ENCODE results near the gene NEK9. TPM values are rescaled to one million over a fixed set of nuclear protein-coding genes. Genes with fewer than 3 reads are reported as not detected.
"Not testable (repeated sequence)": the region's sequence is repeated elsewhere in the genome, so short reads cannot be mapped to it uniquely, and the experiment has no call there.

The NEK9 gene
- total RNA-seq, 2 donors from 2014 or later, result 61.7 to 63.6 TPM

- H3K4me3 Mint-ChIP-seq, result no peak overlapping the region
- no peaks in the 10 kb centered on the region for H3K9me3 ChIP-seq (ENCODE audit: control insufficient read depth, low read length, poor library complexity, severe bottlenecking)
- no peaks in the 10 kb centered on the region for H3K27me3 Mint-ChIP-seq
- DNase-seq (no peak), ATAC-seq (no peak)
- H3K36me3 Mint-ChIP-seq (ENCODE audit: low read depth), result peaks cover 7% of the 10 kb centered on the region
- peaks cover 39% of the 10 kb centered on the region for H3K4me1 Mint-ChIP-seq
- peak overlapping the region; percentile 86 for H3K27ac Mint-ChIP-seq
These were observed 12.3 kb upstream of the NEK9 start for GRCh38 chr14:75139185-75139584.

GRCh38 chr14:75138492-75138891, 11.6 kb upstream of the NEK9 start:
- Mint-ChIP-seq H3K4me3 (no peak overlapping the region), H3K4me1 (peaks cover 35% of the 10 kb centered on the region), H3K27me3 (no peaks in the 10 kb centered on the region), H3K36me3 (ENCODE audit: low read depth) (peaks cover 10% of the 10 kb centered on the region), H3K27ac (peak overlapping the region; percentile 86)
- DNase-seq, result no peak
- peak; percentile 26 for ATAC-seq
- H3K9me3 ChIP-seq (ENCODE audit: control insufficient read depth, low read length, poor library complexity, severe bottlenecking), result no peaks in the 10 kb centered on the region

DNA sequence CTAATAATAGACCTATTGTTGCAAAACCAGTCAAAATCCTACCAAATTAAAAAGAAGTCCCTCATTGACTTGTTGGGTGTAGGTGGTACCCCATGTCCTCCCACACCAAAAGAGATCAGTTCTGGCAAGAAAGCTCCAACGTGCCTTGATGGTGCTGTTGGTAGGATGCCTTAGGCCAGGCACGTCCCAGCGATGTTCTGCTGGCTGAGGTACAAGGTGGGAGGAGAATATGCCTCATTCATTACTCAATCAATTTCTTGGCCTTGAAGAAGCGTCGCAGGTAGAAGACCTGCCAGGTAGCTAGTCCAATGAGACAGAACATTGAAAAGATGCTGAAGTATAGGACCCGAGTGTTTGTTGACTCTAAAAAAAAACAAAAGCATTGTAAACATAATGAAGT, 7.8 kb upstream of the NEK9 start:
- Mint-ChIP-seq H3K4me1 (peaks cover 19% of the 10 kb centered on the region), H3K27me3 (no peaks in the 10 kb centered on the region), H3K36me3 (ENCODE audit: low read depth) (peaks cover 13% of the 10 kb centered on the region), H3K27ac (peak overlapping the region; percentile 86), H3K4me3 (no peak overlapping the region)
- ATAC-seq, result no peak
- no peak for DNase-seq
- H3K9me3 ChIP-seq (ENCODE audit: control insufficient read depth, low read length, poor library complexity, severe bottlenecking), result no peaks in the 10 kb centered on the region

- no peak overlapping the region for H3K4me3 Mint-ChIP-seq
- peaks cover 13% of the 10 kb centered on the region for H3K36me3 Mint-ChIP-seq (ENCODE audit: low read depth)
- ATAC-seq (no peak), DNase-seq (no peak)
- H3K4me1 Mint-ChIP-seq, result peaks cover 15% of the 10 kb centered on the region
- no peaks in the 10 kb centered on the region for H3K9me3 ChIP-seq (ENCODE audit: control insufficient read depth, low read length, poor library complexity, severe bottlenecking)
- no peaks in the 10 kb centered on the region for H3K27me3 Mint-ChIP-seq
- H3K27ac Mint-ChIP-seq, result peak overlapping the region; percentile 41
These were observed 6.7 kb upstream of the NEK9 start for GRCh38 chr14:75133597-75133996.

DNA sequence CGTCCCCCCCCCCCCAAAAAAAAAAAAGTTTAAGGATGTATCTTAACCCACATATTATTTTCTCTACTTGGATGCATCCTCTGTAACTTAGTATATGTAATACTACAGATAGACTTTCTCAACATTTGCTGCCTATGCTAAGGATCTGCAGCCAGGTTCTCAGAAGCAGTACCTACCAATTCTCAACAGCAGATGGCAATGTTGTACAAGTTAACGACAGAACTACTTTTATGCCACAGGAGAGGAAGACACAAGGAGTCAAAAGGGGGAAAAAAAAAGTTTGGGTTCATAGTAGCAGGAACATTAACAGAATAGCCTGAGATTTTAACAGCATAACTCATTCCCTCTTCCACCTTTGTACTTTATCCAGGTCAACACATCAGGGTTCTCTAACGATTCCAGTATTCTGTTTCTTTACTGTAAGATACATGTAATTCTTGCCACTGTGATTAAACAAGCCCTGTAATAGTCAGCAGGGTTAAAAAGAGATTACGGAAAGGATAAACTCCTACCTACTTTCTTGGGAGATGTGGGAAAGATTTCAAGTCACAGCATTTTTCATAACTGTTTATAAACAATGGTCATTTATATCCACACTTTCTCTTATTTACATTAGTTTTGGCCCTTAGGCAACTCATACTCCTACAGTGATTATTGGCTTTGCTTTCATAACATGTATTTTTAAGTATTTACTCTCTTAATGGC, 5.7 kb upstream of the NEK9 start:
- H3K4me1 Mint-ChIP-seq, result peaks cover 12% of the 10 kb centered on the region
- no peak overlapping the region for H3K4me3 Mint-ChIP-seq
- ATAC-seq (peak; percentile 91), DNase-seq (peak in 1 of 3 donors; percentile 51)
- H3K9me3 ChIP-seq (ENCODE audit: control insufficient read depth, low read length, poor library complexity, severe bottlenecking), result no peaks in the 10 kb centered on the region
- peak overlapping the region; percentile 11 for H3K27ac Mint-ChIP-seq
- peaks cover 15% of the 10 kb centered on the region for H3K36me3 Mint-ChIP-seq (ENCODE audit: low read depth)
- H3K27me3 Mint-ChIP-seq, result no peaks in the 10 kb centered on the region

DNA sequence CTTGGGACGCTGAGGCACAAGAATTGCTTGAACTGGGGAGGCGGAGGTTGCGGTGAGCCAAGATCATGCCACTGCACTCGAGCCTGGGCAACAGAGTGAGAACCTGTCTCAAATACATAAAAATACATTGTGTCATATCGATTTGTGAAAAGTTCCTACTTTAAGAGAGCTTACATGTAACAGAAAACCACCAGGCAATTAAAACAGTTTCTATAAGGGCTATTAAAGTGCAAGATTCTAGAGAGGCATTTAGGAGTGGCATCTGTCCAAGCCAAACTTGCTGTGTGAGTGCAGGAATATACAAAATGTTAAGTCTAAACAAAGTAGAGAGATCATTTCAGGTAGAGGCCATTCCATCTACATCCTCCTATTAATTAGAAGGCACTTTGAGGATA, 1.7 kb upstream of the NEK9 start:
- DNase-seq (no peak), ATAC-seq (no peak)
- no peaks in the 10 kb centered on the region for H3K9me3 ChIP-seq (ENCODE audit: control insufficient read depth, low read length, poor library complexity, severe bottlenecking)
- H3K4me3 Mint-ChIP-seq, result no peak overlapping the region
- H3K27me3 Mint-ChIP-seq, result no peaks in the 10 kb centered on the region
- H3K4me1 Mint-ChIP-seq, result peaks cover 34% of the 10 kb centered on the region
- peaks cover 9% of the 10 kb centered on the region for H3K36me3 Mint-ChIP-seq (ENCODE audit: low read depth)
- H3K27ac Mint-ChIP-seq, result peak overlapping the region; percentile 99

- Mint-ChIP-seq H3K27ac (peak overlapping the region; percentile 99), H3K4me3 (peak overlapping the region; percentile 89), H3K36me3 (ENCODE audit: low read depth) (peaks cover 7% of the 10 kb centered on the region), H3K27me3 (no peaks in the 10 kb centered on the region), H3K4me1 (peaks cover 34% of the 10 kb centered on the region)
- DNase-seq (no peak), ATAC-seq (no peak)
- H3K9me3 ChIP-seq (ENCODE audit: control insufficient read depth, low read length, poor library complexity, severe bottlenecking), result no peaks in the 10 kb centered on the region
These were observed 1.2 kb upstream of the NEK9 start for GRCh38 chr14:75127903-75128595.

GRCh38 chr14:75127474-75127820, 599 bp upstream of the NEK9 start:
- Mint-ChIP-seq H3K27ac (peak overlapping the region; percentile 99), H3K4me1 (peaks cover 31% of the 10 kb centered on the region), H3K4me3 (peak overlapping the region; percentile 89)
- H3K36me3 Mint-ChIP-seq (ENCODE audit: low read depth); H3K9me3 ChIP-seq (ENCODE audit: control insufficient read depth, low read length, poor library complexity, severe bottlenecking); ATAC-seq; DNase-seq; H3K27me3 Mint-ChIP-seq: not testable (repeated sequence)

DNA sequence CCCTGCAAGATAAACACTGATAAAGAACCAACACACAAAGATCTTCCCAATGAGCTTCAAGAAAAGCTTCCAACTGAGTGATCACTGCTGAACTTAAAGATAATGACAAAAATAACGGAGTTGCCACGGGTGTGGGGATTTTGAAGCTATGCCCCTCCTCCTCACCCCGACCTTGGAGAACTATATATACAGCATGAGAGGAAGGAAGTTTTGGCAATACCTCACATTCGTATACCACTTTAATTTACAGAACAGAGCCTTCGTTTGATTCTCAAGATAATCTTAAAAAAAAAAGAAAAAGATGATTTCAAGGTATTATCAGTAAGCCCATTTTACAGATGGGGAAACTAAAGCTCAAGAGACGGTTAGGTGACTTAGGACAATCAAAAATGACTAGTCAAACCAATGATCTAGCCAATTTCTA, 715 bp downstream of the NEK9 start:
- Mint-ChIP-seq H3K36me3 (ENCODE audit: low read depth) (peaks cover 8% of the 10 kb centered on the region), H3K27me3 (no peaks in the 10 kb centered on the region), H3K27ac (peak overlapping the region; percentile 99), H3K4me3 (peak overlapping the region; percentile 89), H3K4me1 (peaks cover 31% of the 10 kb centered on the region)
- no peaks in the 10 kb centered on the region for H3K9me3 ChIP-seq (ENCODE audit: control insufficient read depth, low read length, poor library complexity, severe bottlenecking)
- ATAC-seq (peak; percentile 56), DNase-seq (no peak)

- H3K27me3 Mint-ChIP-seq, result no peaks in the 10 kb centered on the region
- DNase-seq, result no peak
These were observed 1.2 kb downstream of the NEK9 start for GRCh38 chr14:75125617-75126016.

DNA sequence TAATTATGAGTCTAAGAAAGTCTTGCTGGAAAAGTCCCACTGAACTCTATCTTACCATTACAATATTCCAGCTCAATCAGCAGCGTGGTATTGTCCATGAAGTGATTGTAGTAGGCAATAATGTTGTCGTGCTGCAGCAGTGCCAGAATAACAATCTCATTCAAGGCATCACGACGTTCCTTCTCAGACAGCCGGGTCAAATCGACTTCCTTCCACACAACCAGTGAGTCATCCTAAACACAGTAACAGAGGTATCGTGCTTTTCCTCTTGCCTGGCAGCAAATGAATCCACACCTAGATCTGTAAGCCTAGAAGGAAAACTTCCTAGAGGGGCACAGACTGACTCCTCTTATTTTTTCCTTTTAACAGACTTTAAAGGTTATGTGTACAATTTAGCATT, 2.9 kb downstream of the NEK9 start:
- H3K4me3 Mint-ChIP-seq, result peak overlapping the region; percentile 59
- peaks cover 8% of the 10 kb centered on the region for H3K36me3 Mint-ChIP-seq (ENCODE audit: low read depth)
- H3K27ac Mint-ChIP-seq, result peak overlapping the region; percentile 99
- no peak for DNase-seq
- peaks cover 31% of the 10 kb centered on the region for H3K4me1 Mint-ChIP-seq
- ATAC-seq, result peak; percentile 17
- no peaks in the 10 kb centered on the region for H3K9me3 ChIP-seq (ENCODE audit: control insufficient read depth, low read length, poor library complexity, severe bottlenecking)
- H3K27me3 Mint-ChIP-seq, result no peaks in the 10 kb centered on the region

More at GRCh38 chr14:75125617-75126016, 1.2 kb downstream of the NEK9 start:
- peaks cover 31% of the 10 kb centered on the region for H3K4me1 Mint-ChIP-seq
- H3K4me3 Mint-ChIP-seq, result peak overlapping the region; percentile 89
- ATAC-seq, result no peak
- H3K9me3 ChIP-seq (ENCODE audit: control insufficient read depth, low read length, poor library complexity, severe bottlenecking), result no peaks in the 10 kb centered on the region
- peak overlapping the region; percentile 99 for H3K27ac Mint-ChIP-seq
- H3K36me3 Mint-ChIP-seq (ENCODE audit: low read depth), result peaks cover 8% of the 10 kb centered on the region

GRCh38 chr14:75121552-75121951, 5.3 kb downstream of the NEK9 start:
- Mint-ChIP-seq H3K27me3 (no peaks in the 10 kb centered on the region), H3K27ac (peak overlapping the region; percentile 9), H3K4me3 (no peak overlapping the region), H3K36me3 (ENCODE audit: low read depth) (peaks cover 6% of the 10 kb centered on the region), H3K4me1 (peaks cover 24% of the 10 kb centered on the region)
- DNase-seq (no peak), ATAC-seq (no peak)
- no peaks in the 10 kb centered on the region for H3K9me3 ChIP-seq (ENCODE audit: control insufficient read depth, low read length, poor library complexity, severe bottlenecking)

DNA sequence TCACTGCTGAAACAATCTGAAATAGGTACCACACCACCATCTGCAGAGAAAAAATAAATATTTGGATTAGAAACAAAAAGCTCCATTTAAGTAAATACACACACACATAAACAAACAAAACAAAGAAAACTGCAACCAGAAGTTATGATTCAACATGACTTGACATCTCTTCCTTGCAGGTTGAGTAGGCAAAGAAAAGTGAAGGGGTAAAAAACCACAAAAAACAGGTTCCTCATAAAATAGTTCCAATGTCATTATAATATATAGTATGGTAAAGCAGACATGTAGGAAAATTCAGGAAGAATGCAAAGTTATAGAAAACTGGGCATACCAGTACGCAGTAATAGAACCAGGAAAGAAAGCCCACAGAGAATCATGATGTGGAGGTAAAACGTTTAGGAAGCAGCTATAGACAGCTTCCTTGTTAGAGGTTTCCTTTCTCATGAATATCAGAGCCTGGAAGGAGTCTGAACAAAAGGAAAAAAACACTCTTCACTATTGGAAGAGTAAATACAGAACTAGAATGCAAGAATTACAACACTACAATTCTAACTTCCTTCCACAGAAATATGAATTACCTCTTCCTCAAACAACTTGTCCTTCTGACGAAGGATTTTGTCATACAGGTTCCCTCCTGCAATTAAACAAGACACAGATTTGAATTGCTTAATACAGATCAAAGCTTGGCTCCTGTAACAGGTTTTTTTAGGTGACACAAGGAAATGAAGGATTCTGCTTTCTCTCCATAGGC, 6.1 kb downstream of the NEK9 start:
- Mint-ChIP-seq H3K27me3 (no peaks in the 10 kb centered on the region), H3K4me3 (no peak overlapping the region), H3K27ac (peak overlapping the region; percentile 47), H3K36me3 (ENCODE audit: low read depth) (peaks cover 6% of the 10 kb centered on the region), H3K4me1 (peaks cover 17% of the 10 kb centered on the region)
- DNase-seq (no peak), ATAC-seq (no peak)
- no peaks in the 10 kb centered on the region for H3K9me3 ChIP-seq (ENCODE audit: control insufficient read depth, low read length, poor library complexity, severe bottlenecking)

All from T-helper 17 cell (primary cell).